HS-27A (cell line): ENCODE data around the gene PRLHR.
"Not testable (repeated sequence)": the region's sequence is repeated elsewhere in the genome, so short reads cannot be mapped to it uniquely, and the experiment has no call there.

Source experiments
- DNase-seq: peaks from one replicate; pipeline ENCODE4 v3.0.0-alpha.2; 2012; ENCODE audit warnings: low read depth, missing footprints

Gene PRLHR

DNA sequence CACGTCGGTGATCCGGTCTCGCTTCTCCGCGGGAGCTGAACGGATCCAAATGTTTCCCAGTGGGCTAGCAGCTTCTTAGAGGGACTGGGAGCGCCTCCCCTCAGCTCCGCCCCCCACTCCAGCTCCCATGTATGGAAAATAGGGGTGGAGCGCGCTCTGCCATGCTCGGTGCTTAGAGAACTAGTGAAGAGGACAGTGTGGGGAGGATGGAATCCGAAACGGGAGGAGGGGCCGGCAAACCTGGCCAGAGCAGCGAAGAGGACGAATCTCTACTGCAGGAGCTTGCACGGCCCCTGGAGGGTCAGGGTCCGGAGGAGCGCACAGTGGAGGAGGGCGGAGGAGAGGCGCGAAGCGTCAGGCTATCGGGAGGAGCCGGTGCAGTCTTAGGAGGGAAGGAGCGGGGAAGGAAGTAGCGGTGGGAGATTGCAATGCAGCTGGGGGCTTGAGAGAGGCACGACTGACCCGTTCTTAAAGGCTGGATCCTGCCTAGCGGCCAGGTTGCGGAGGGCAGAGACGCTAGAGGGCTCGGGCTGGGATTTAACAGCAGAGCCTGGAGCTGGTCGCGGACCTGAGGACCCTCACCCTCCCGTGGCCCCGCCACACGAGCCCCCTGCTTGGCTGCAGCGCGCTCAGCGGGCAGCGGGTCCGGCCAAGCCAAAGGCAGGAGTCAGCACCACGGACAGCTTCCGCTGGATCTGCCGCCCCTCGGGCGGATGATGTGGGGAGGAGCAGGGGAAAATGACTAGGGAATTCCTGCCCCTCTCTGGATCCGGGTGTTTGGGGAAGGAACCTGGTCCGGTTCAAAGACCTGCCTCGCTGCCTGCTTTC, at the start of gene PRLHR:
TSS of gene PRLHR (minus strand) at position 51 of the 828 bp plus-strand sequence. CDS start 404 bp downstream, outside the sequence.
- no peak for DNase-seq

DNA sequence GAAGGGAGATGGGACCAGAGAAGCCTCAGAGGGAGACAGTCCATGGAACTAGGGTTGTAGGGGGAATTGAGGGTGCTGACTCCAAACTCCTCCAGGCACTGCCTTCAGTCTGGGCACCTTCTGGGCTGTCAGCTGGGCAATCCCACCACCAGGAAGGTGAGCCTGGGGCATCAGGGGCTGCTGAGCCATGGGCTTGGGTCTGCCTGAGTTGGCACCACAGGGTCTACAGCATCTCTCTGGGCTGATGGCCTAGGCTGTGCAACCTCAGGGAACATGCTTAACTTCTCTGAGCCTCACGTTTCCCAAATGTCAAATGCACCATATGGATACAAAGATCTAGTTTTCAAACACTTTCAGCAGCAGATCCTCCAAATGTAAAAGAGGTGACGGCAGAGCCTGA, 46.8 kb upstream of the PRLHR start:
- no peak for DNase-seq

GRCh38 chr10:118638680-118639079, 43.2 kb upstream of the PRLHR start:
- no peak for DNase-seq

DNA sequence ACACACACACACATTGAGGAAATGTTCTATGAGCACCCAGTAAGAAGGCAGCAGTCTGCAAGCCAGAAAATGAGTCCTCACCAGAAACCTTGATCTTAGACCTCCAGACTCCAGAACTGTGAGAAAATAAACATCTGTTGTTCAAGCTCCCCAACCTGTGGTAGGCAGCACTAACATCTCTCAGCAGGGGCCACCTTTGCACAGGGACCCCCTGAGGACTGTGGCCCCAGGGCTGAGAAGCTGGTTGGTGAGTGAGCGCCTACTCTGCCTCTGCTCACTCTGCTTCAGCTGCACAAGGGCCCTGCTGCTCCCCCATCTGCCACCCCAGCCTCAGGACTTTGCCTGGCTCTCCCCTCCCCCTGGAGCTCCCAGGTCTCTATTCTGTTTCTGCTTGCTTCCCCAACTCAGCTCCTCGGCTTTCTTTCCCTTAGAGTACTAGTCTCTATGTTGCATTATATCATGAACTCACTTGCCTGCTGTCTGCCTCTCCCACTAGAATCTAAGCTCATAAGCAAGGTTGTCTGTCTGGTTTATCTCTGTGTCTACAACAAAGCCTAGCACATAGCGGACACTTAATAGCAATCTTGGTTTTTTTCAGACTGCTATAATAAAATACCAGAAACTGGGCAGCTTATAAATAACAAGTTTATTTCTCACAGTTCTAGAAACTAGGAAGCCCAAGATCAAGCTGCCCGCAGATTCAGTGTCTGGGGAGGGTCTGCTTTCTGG, 40.4 kb upstream of the PRLHR start:
- no peak for DNase-seq

DNA sequence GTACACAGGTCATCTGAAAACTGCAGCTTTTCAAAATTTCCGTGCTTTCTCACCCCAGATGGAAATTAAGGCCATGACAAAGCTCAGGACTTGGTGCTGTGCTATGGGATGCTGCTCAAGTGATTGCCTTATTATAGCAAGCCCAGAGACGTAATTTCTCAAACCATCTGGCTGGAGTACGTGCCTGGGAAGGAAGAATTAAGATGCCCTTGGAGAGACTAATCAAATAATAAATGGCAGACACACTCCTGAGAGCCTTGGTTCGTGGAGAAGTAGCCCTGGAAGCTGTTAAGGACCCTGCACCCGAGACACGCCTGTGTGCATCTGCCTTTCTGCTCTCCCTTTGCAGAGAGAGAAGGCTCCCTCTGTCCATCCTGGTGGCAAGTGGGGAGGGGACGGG, 38.3 kb upstream of the PRLHR start:
- no peak for DNase-seq

DNA sequence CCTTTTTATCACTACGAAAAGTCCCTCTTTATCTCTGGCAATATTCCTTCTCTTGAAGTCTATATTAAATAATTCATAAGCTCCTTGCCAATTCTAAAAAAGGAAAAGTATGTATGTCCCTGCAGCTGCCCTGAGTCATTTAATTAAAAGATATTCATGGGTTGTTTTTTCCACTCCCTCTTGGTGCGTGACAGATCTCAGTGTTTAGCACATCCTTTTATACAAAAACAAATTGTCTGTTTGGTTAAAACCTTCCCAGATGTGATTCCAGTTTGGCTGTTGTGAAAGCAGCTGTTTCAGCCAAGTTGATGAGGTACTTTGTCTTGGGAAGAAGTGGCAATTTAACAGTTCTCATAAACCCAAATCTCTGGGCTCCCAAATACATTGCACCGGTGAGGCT, 33.8 kb upstream of the PRLHR start:
- no peak for DNase-seq

GRCh38 chr10:118628397-118628796, 32.9 kb upstream of the PRLHR start:
- no peak for DNase-seq

- DNase-seq, result no peak
These were observed 31.5 kb upstream of the PRLHR start for GRCh38 chr10:118626953-118627352.

- no peak for DNase-seq
These were observed 30.1 kb upstream of the PRLHR start for GRCh38 chr10:118625504-118625903.

GRCh38 chr10:118624747-118625146, 29.3 kb upstream of the PRLHR start:
- DNase-seq, result no peak

DNA sequence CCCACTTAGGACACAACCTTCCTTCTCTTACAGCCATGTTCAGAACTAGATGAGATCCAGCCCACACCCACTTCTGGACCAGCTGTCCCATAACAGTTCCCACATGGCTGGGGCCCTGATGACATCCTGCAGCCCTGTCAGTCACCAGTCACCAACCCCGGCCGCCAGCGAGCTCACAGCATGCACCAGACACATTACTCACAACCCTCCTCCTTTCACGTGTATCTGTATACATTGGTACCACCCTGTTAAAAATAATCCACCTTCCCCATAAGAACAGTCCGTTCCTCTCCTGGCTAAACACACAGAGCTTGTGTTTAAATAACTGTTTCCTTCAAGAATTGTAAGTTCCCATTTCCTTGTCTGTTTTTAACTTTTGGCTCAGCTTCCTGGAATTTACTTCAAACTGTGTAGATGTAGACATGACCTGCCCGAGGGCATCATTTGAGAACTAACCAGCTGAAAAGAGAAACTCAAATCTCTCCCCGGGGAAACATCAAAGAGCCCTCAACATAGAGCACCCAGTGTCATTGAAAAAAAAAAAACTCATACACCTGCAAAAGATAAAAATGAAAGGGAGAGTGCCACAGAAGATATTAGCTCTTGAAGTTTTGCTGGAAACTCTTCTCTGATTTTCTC, 26.0 kb upstream of the PRLHR start:
- no peak for DNase-seq

DNA sequence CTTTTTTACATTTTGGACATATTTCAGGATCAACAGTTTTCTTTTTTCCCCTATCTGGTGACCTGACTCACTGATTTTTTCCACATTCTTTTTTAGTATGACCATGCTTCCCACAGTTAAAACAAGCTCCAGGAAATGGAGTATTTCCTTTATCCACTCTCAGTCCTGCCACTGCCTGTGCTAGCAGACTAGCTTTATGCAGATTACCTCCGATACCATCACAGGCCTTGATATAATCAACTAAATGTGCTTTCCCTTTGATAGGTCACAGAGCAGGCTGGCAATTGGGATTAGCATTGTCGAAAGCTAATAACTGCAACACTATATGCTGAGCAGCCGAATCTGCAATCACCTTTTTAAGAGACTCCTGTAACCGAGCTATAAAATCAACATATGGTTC, 18.4 kb upstream of the PRLHR start:
- DNase-seq, result not testable (repeated sequence)

DNA sequence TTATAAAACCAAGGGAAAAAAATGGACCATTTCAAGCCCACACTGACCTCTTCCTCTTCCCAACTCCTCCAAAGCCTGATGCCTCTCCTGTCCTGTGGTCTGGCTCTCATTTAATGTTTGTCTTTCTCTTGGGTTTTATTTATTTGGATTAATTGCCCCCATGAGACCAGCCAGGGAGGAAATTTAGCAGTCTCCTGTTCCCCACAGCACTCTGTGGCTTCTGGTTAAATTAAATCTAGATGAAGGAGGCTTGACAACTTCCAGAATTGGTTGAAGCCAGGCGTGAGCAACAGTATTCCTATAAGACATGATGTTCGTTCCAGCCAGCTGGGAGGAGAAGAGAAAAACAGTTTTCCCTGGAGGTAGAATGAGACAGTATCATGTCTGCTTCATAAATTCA, 15.1 kb upstream of the PRLHR start:
- no peak for DNase-seq

DNA sequence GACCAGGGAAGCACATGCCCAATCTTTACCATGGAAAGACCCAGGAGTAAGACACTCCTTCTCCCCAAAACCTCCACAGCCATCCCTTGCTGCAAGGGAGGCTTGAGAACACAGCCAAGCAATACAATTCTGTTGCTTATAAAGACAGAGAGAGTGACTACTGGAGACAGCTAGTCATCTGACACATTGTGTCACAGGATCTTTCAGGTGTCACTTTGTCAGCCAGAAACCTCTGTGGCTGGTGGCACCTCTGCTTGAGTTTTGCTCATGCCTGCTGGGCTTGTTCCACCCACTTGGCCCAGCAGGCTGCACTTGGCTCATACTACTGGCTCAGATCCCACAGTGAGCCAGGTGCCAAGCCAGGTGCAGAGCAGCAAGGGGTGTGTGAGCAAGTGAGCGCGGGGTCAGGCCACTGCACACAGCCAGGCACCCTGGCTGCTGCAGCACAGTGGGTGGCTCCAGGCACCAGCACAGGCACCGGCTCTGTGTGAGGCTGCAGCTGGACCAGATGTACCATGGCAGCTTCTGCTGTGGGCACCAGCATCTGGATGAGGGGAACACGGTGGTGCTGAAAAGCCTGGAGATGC, 12.4 kb upstream of the PRLHR start:
- DNase-seq, result no peak

- no peak for DNase-seq
These were observed 10.2 kb upstream of the PRLHR start for GRCh38 chr10:118605694-118606093.

DNA sequence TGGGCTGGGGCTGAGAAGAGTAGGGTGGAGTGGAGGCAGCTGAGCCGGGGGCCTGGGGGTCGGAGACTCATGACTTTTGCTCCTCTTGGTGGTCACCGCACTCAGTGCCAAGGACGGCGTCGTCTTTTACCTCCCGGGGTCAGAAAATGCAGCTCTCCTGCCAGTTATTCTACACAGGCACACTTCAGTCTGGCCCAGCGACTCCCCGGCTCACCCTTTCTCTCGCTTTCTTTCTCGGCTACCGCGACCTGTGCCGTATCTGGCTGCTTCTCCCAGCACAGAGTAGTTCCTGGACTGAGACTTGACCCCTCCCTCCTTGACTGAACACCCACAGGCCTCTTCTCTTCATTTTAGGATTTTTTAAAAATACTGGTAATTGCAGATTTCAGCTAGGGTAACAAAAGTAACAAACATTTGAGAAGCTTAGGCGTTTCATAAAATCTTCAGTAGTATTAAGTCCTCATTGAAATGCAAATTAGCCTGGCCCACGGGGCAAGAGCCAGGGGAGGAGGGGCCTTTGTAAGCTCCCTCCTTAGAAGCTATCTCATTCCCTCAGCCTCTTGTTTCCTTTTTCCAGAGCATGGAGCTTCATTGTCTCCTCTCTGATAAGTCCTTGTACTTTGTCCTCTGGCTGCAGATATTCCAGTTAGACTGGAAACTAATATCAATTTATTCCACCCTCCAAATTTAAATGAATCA, 1.1 kb upstream of the PRLHR start:
- no peak for DNase-seq

DNA sequence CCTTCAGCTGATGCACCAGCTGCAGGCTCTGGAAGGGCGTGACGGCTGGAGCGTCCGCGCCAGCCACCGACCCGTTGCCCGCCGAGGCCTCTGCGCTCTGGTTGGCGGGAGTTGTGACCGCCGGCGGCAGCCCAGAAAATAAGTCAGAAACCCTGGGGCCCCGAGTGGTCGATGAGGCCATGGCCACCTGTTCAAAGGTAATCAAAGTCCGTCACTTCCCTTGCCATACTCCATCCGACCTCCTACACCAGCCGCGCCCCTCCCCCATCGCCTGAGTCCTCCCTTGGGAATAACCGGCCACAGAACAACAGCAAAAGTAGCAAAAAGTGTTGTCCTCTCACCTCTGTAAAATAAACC, 406 bp downstream of the PRLHR start:
- DNase-seq, result no peak

DNA sequence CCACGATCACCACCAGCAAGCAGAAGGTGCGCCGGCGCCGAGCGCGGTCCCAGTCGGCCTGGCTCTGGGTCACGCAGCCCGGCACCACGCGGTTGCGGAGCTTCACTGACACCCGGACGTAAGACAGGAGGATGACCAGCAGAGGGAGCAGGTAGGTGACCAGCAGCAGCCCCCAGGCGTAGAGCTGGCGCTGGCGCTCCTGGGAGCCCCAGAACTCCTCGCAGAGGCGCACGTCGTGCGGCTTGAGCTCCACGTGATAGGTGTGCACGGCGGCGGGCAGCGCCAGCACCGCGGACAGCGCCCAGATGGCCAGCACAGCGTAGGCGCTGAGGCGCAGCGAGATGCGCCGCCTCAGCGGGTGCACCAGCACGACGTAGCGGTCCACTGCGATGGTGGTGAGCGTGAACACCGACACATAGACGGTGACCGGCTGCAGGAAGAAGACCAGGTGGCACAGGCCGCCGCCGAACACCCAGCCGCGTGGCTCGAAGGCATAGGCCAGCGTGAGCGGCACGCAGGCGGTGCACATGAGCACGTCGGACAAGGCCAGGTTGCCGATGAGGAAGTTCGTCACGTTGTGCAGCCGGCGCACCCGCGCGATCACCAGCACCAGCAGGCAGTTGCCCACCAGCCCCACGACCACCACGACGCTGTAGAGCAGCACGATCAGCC, 920 bp downstream of the PRLHR start:
- DNase-seq, result no peak

DNA sequence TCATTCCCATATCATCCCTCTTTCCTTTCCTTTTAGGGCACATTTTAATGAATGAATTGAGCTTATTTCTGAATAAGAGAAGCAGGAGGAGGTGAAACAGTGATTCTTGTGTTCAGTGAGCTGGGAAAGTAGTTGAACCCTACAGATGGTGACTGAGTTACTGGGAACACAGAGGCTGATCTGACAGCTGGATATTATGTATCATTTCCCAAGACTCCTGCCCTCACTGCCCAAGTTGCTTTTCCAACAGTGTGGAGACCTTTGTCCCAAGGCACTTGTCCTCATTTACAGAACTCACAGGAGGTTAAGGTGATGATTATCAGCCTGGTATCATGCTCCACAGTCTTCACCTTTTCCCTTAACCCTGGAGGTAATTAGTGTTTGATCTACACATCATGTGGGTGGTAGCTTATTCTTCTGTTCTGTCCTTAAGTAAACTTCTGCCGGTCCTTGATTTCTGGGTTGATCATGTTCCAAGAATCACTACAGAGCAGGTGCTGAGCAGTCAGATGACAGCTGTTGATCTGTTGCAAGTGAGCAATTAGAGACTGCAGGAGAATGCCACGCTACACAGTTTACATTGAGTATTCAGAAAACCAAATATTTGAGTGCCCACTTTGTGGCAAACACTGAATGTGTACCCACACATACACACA, 2.6 kb downstream of the PRLHR start:
- DNase-seq, result no peak

- no peak for DNase-seq
These were observed 5.1 kb downstream of the PRLHR start for GRCh38 chr10:118590334-118590733.
